ENCODE data around the gene CAPN5.

DNA sequence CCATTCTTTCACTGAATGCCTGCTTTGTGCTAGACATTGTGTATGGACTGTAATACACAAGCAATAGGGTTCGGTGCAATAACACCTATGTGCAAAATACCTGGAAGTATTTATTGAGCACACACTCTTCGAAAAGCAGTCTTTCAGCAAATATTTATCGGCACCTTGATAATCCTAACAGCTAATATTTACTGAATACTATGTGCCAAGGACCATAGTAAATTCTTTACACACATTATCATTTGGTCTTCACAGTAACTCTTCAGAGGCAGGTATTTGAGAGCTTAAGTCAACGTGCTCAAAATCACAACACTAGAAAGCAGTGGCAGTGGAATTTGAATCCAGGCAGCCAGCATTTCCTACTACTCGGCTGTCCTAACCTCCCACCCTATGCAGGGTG, 30.4 kb upstream of the CAPN5 start:
- TF ChIP-seq CTCF (conservative IDR thresholded peaks at IDR 0.05) = no peak
- no peak for TF ChIP-seq ZFX (IDR thresholded peaks at IDR 0.05)
